Measurements from ENCODE around the gene INTS4.

GRCh38 chr11:77884829-77885190 lies 109.7 kb downstream of the INTS4 start:
- TF ChIP-seq ZNF70 (CRISPR knock-in tag; IDR thresholded peaks at IDR 0.05) (no peak), CREB5 (CRISPR knock-in tag; IDR thresholded peaks at IDR 0.05; ENCODE audit: low read depth) (no peak), TCF4 (CRISPR knock-in tag; IDR thresholded peaks at IDR 0.05; ENCODE audit: borderline replicate concordance) (no peak), ESRRG (CRISPR knock-in tag; IDR thresholded peaks at IDR 0.05) (no peak), OSR1 (CRISPR knock-in tag; IDR thresholded peaks at IDR 0.05) (no peak), ZNF565 (CRISPR knock-in tag; conservative IDR thresholded peaks at IDR 0.05; ENCODE audit: low read depth) (no peak), POU6F1 (CRISPR knock-in tag; IDR thresholded peaks at IDR 0.05; ENCODE audit: borderline replicate concordance, low read depth) (no peak), PATZ1 (CRISPR knock-in tag; IDR thresholded peaks at IDR 0.05; ENCODE audit: borderline replicate concordance) (no peak), ZFP3 (CRISPR knock-in tag; IDR thresholded peaks at IDR 0.05) (no peak), ZFP30 (CRISPR knock-in tag; IDR thresholded peaks at IDR 0.05) (no peak), CSDC2 (CRISPR knock-in tag; IDR thresholded peaks at IDR 0.05) (no peak), BACH2 (CRISPR knock-in tag; IDR thresholded peaks at IDR 0.05; ENCODE audit: borderline replicate concordance) (no peak), ARNTL (CRISPR knock-in tag; IDR thresholded peaks at IDR 0.05; ENCODE audit: borderline replicate concordance, low read depth) (no peak)
